OCI-LY1 (cell line): ENCODE data around the gene CCDC181.

Experiments
- H2AFZ ChIP-seq: fragments of 200-600 bp; sonication (generic), shearing (Covaris generic); 2 replicates; pipeline ENCODE4 v1.6.0; 2014; ENCODE audit warnings: antibody characterized with exemption, mild to moderate bottlenecking, low read length
- H3F3A ChIP-seq: fragments of 200-600 bp; sonication (generic), shearing (Covaris generic); 2 replicates; pipeline ENCODE4 v1.6.0; 2014; ENCODE audit warnings: mild to moderate bottlenecking, antibody characterized with exemption, low read length, moderate library complexity; ENCODE audit not compliant: insufficient read depth
- H3K27ac ChIP-seq: fragments of 200-600 bp; sonication (generic); 2 replicates; pipeline ENCODE4 v1.5.1; 2014; ENCODE audit warnings: low read length, mixed run types, mild to moderate bottlenecking, low read depth; ENCODE audit not compliant: poor library complexity, severe bottlenecking
- H3K27me3 ChIP-seq: fragments of 200-600 bp; sonication (generic); 2 replicates; pipeline ENCODE4 v1.6.0; 2014; ENCODE audit warnings: antibody characterized with exemption, mild to moderate bottlenecking, low read length, moderate library complexity; ENCODE audit not compliant: insufficient read depth
- H3K36me3 ChIP-seq: fragments of 200-600 bp; sonication (generic); 2 replicates; pipeline ENCODE4 v1.6.1; 2014; ENCODE audit warnings: mild to moderate bottlenecking, antibody characterized with exemption, low read length, moderate library complexity, mixed read lengths; ENCODE audit not compliant: insufficient read depth
- H3K4me1 ChIP-seq: fragments of 200-600 bp; sonication (generic); 2 replicates; pipeline ENCODE4 v1.5.1; 2014; ENCODE audit warnings: mild to moderate bottlenecking, low read length, moderate library complexity; ENCODE audit not compliant: insufficient read depth, severe bottlenecking
- H3K4me2 ChIP-seq: fragments of 200-600 bp; sonication (generic), shearing (Covaris generic); 2 replicates; pipeline ENCODE4 v1.6.1; 2014; ENCODE audit warnings: low read length
- H3K4me3 ChIP-seq: fragments of 200-600 bp; sonication (generic); 2 replicates; pipeline ENCODE4 v1.5.1; 2014; ENCODE audit warnings: low read length, low read depth, mild to moderate bottlenecking, mixed read lengths; ENCODE audit not compliant: poor library complexity, severe bottlenecking
- H3K79me2 ChIP-seq: fragments of 200-600 bp; shearing (Covaris generic); 2 replicates; pipeline ENCODE4 v1.6.1; 2016; ENCODE audit warnings: mixed run types, low read length, mixed read lengths; ENCODE audit not compliant: insufficient read depth
- H3K9ac ChIP-seq: fragments of 200-600 bp; sonication (generic), shearing (Covaris generic); 2 replicates; pipeline ENCODE4 v1.6.1; 2014; ENCODE audit warnings: mild to moderate bottlenecking, low read length, mixed read lengths
- H3K9me2 ChIP-seq: fragments of 200-600 bp; sonication (generic), shearing (Covaris generic); 2 replicates; pipeline ENCODE4 v1.6.1; 2014; ENCODE audit warnings: low read depth, mild to moderate bottlenecking, low read length, mixed read lengths
- H3K9me3 ChIP-seq: fragments of 200-600 bp; shearing (Covaris generic); 2 replicates; pipeline ENCODE4 v1.6.1; 2014; ENCODE audit warnings: low read length, mixed read lengths
- H4K20me1 ChIP-seq: fragments of 200-600 bp; sonication (generic), shearing (Covaris generic); 2 replicates; pipeline ENCODE4 v1.6.0; 2016; ENCODE audit warnings: mild to moderate bottlenecking, low read length; ENCODE audit not compliant: insufficient read depth
- EZH2 ChIP-seq: fragments of 200-600 bp; sonication (generic), shearing (Covaris generic); IDR thresholded peaks from 2 replicates; pipeline ENCODE4 v1.8.0; 2017; ENCODE audit warnings: borderline replicate concordance, mixed run types, mild to moderate bottlenecking, antibody characterized with exemption, low read length, moderate library complexity, mixed read lengths
- TF ChIP-seq, protein P1 (sequence below): fragments of 200-600 bp; sonication (generic), shearing (Covaris generic); IDR thresholded peaks from 2 replicates; pipeline ENCODE4 v1.5.1; 2017; ENCODE audit warnings: mild to moderate bottlenecking, antibody characterized with exemption, low read length, moderate library complexity, mixed read lengths

CCDC181 gene

DNA sequence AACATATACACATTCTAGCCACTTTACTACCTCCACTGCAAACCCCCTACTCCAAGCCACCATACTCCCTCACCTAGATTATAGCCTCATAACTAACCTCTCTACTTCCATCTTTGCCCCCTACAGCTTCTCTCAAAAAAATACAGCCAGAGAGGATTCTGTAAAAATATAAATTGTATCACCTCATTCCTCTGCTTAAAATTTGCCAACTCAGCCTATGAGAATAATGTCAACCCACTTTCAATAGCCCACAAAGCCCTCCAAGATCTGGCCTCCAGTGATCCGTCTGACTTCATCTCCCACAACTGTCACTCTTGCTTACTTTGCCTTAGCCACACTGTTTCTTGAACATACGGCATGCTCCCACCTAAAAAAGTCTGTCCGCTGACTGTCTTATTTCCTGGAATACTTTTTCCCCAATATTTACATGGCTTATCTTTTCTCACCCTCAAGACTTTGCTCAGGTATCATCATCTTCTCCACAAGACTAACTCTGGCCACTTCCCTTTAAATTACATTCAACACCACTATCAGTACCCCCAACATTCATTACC is 81.2 kb downstream of the CCDC181 start:
- Histone ChIP-seq H3K4me3 (no peak overlapping the region), H4K20me1 (no peaks in the 10 kb centered on the region), H3K79me2 (no peaks in the 10 kb centered on the region), H2AFZ (no peak overlapping the region), H3K9me2 (no peaks in the 10 kb centered on the region), H3K4me1 (no peaks in the 10 kb centered on the region), H3K9ac (no peak overlapping the region), H3F3A (no peaks in the 10 kb centered on the region), H3K4me2 (no peak overlapping the region), H3K36me3 (no peaks in the 10 kb centered on the region), H3K9me3 (no peaks in the 10 kb centered on the region), H3K27ac (no peak overlapping the region), H3K27me3 (no peaks in the 10 kb centered on the region)
- TF ChIP-seq EZH2: no peak
- TF ChIP-seq, protein P1, sequence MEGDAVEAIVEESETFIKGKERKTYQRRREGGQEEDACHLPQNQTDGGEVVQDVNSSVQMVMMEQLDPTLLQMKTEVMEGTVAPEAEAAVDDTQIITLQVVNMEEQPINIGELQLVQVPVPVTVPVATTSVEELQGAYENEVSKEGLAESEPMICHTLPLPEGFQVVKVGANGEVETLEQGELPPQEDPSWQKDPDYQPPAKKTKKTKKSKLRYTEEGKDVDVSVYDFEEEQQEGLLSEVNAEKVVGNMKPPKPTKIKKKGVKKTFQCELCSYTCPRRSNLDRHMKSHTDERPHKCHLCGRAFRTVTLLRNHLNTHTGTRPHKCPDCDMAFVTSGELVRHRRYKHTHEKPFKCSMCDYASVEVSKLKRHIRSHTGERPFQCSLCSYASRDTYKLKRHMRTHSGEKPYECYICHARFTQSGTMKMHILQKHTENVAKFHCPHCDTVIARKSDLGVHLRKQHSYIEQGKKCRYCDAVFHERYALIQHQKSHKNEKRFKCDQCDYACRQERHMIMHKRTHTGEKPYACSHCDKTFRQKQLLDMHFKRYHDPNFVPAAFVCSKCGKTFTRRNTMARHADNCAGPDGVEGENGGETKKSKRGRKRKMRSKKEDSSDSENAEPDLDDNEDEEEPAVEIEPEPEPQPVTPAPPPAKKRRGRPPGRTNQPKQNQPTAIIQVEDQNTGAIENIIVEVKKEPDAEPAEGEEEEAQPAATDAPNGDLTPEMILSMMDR: no peak

DNA sequence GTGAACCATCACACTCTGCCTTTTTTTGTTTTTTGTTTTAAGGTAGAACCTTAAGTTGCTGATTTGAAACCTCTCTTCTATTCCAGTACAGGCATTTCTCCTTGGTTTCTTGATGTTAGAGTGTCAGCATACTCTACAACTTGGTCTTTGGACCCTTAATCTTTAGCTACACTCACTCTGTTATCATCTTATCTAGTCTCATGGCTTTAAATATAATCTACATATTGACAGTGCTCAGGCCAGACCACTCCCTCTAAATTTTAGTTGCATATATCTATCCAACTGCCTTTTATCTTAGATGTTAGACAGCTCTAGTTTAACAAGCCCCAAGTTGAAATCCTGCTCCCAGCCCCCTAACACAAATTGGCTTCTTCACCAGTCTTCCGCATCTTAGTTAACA is 81.8 kb downstream of the CCDC181 start:
- Histone ChIP-seq H2AFZ (no peak overlapping the region), H3K9me2 (no peaks in the 10 kb centered on the region), H3K36me3 (no peaks in the 10 kb centered on the region), H3K27me3 (no peaks in the 10 kb centered on the region), H4K20me1 (no peaks in the 10 kb centered on the region), H3K9me3 (no peaks in the 10 kb centered on the region), H3K27ac (no peak overlapping the region), H3K4me1 (no peaks in the 10 kb centered on the region), H3K79me2 (no peaks in the 10 kb centered on the region), H3K4me2 (no peak overlapping the region), H3F3A (no peaks in the 10 kb centered on the region), H3K4me3 (no peak overlapping the region), H3K9ac (no peak overlapping the region)
- no peak for TF ChIP-seq EZH2
- TF ChIP-seq, protein P1: no peak
